ENCODE measurements around the gene CDKAL1. TPM values are rescaled to one million over a fixed set of nuclear protein-coding genes. Genes with fewer than 3 reads are reported as not detected.

CDKAL1 gene
- total and polyA plus RNA-seq, 10 of the 15 experiments (the other 5 are each of a cell fraction or from before 2014, with no cell fraction given), result 10.7 to 26.9 (median 17.3) TPM

- RAD21 ChIA-PET (ENCODE audit: unreplicated experiment), result no interaction called here
- POLR2A ChIA-PET, result no interaction called here
- 69% methylated on average over 6 of the region's 6 CpGs for WGBS (ENCODE audit: insufficient coverage, insufficient replicate concordance, low lambda C conversion rate, missing lambda C conversion rate)
- H2AFZ ChIP-seq (ENCODE audit: control insufficient read depth, low read depth, low read length), result no peak overlapping the region
- in situ Hi-C loops (cut with MboI) (no loop called here), intact Hi-C loops (cut with micrococcal nuclease; ENCODE audit: unreplicated experiment) (no loop called here)
- CTCF ChIA-PET, result interaction anchor here (0.6 to 1.6 kb wide), 2 partner anchors 16 to 19 kb away, joined by 3 to 4 read pairs; no protein-coding TSS in a partner anchor
- H3K9me3 ChIP-seq (replicated peaks; ENCODE audit: control insufficient read depth, insufficient read depth, low read length), result no peaks in the 10 kb centered on the region; the same call in 1 of the 3 replicates
- DNase-seq (ENCODE audit: low read depth, low spot score), result no peak
- H3K79me2 ChIP-seq (ENCODE audit: control insufficient read depth, insufficient read depth, low read length), result no peaks in the 10 kb centered on the region
- H3K36me3 ChIP-seq (ENCODE audit: control insufficient read depth in 2 of 2, insufficient read depth in 2 of 2, low read length in 1 of 2), result no peaks in the 10 kb centered on the region
- no peaks in the 10 kb centered on the region for H4K20me1 ChIP-seq (ENCODE audit: control insufficient read depth, insufficient read depth)
- no peak overlapping the region for H3K27ac ChIP-seq (ENCODE audit: control insufficient read depth, insufficient read depth)
- no peaks in the 10 kb centered on the region for H3K27me3 ChIP-seq (replicated peaks in 1 of 2; ENCODE audit: control insufficient read depth in 2 of 2, insufficient read depth in 2 of 2, low read length in 1 of 2)
- ATAC-seq, result no peak
- no peak overlapping the region for H3K4me3 ChIP-seq
- BruUV-seq (replicated peaks), result no TSS peak
- SMC1A ChIA-PET (ENCODE audit: uncharacterized antibody, unreplicated experiment), result interaction anchor here (0.8 kb wide), 1 partner anchor 16 kb away, joined by 3 read pairs; no protein-coding TSS in a partner anchor
- FAIRE-seq, result no peak
- no peak overlapping the region for H3K9ac ChIP-seq (ENCODE audit: control insufficient read depth, insufficient read depth, low read length)
- no peak overlapping the region for H3K4me2 ChIP-seq (ENCODE audit: control insufficient read depth, insufficient read depth)
- H3K4me1 ChIP-seq (ENCODE audit: control insufficient read depth, insufficient read depth, low read length), result no peaks in the 10 kb centered on the region
- TF ChIP-seq NR2C1 (IDR thresholded peaks at IDR 0.05) (no peak), FOXM1 (IDR thresholded peaks at IDR 0.05; ENCODE audit: low read depth, low read length) (no peak), IRF5 (IDR thresholded peaks at IDR 0.05; ENCODE audit: borderline replicate concordance) (no peak), HCFC1 (IDR thresholded peaks at IDR 0.05; ENCODE audit: low read length) (no peak), JUNB (IDR thresholded peaks at IDR 0.05) (no peak), MEF2A (IDR thresholded peaks at IDR 0.05; ENCODE audit: insufficient read depth, low read depth, low read length) (no peak), PKNOX1 (IDR thresholded peaks at IDR 0.05) (no peak), SREBF1 (IDR thresholded peaks at IDR 0.05; ENCODE audit: low read length) (no peak), CREB1 (IDR thresholded peaks at IDR 0.05; ENCODE audit: low read depth) (no peak), ZNF24 (IDR thresholded peaks at IDR 0.05) (no peak), ZBTB40 (IDR thresholded peaks at IDR 0.05; ENCODE audit: borderline replicate concordance) (no peak), JUND (IDR thresholded peaks at IDR 0.05; ENCODE audit: low read depth, low read length) (no peak), TARDBP (IDR thresholded peaks at IDR 0.05; ENCODE audit: borderline replicate concordance) (no peak), NFYB (IDR thresholded peaks at IDR 0.05; ENCODE audit: insufficient read depth, low read depth, low read length) (no peak), BCL3 (IDR thresholded peaks at IDR 0.05; ENCODE audit: borderline replicate concordance, insufficient read depth, low read depth, low read length, poor library complexity, severe bottlenecking) (no peak), ZNF217 (IDR thresholded peaks at IDR 0.05) (no peak)
These were observed 277.0 kb downstream of the CDKAL1 start for GRCh38 chr6:20811109-20811761.
